ACC112 (cell line): Measurements from ENCODE around the gene ARHGAP4.

Experiments used
- H2AFZ ChIP-seq: fragments of 200-600 bp; sonication (generic); one replicate; pipeline ENCODE4 v1.6.0; 2017; ENCODE audit warnings: antibody characterized with exemption, low read length; ENCODE audit not compliant: unreplicated experiment
- H3K27ac ChIP-seq: fragments of 200-600 bp; sonication (generic); 2 replicates; pipeline ENCODE4 v1.5.1; 2014; ENCODE audit warnings: low read depth, mild to moderate bottlenecking, antibody characterized with exemption, low read length, moderate library complexity
- H3K27me3 ChIP-seq: fragments of 200-600 bp; sonication (generic); 2 replicates; pipeline ENCODE4 v1.6.1; 2014; ENCODE audit warnings: mild to moderate bottlenecking, antibody characterized with exemption, low read length, moderate library complexity, mixed read lengths; ENCODE audit not compliant: insufficient read depth
- H3K36me3 ChIP-seq: fragments of 200-600 bp; sonication (generic); 2 replicates; pipeline ENCODE4 v1.6.1; 2016; ENCODE audit warnings: mild to moderate bottlenecking, antibody characterized with exemption, low read length, moderate library complexity, mixed read lengths; ENCODE audit not compliant: insufficient read depth
- H3K4me1 ChIP-seq: fragments of 200-600 bp; sonication (generic); one replicate; pipeline ENCODE4 v1.6.1; 2016; ENCODE audit warnings: low read length, mixed read lengths; ENCODE audit not compliant: insufficient read depth, unreplicated experiment, control insufficient read depth
- H3K4me3 ChIP-seq: fragments of 200-600 bp; sonication (generic); 2 replicates; pipeline ENCODE4 v1.5.1; 2014; ENCODE audit warnings: mild to moderate bottlenecking, low read depth, low read length
- H3K79me2 ChIP-seq: fragments of 200-600 bp; sonication (generic); one replicate; pipeline ENCODE4 v1.6.0; 2016; ENCODE audit warnings: low read length; ENCODE audit not compliant: control insufficient read depth, unreplicated experiment, insufficient read depth

Gene ARHGAP4

DNA sequence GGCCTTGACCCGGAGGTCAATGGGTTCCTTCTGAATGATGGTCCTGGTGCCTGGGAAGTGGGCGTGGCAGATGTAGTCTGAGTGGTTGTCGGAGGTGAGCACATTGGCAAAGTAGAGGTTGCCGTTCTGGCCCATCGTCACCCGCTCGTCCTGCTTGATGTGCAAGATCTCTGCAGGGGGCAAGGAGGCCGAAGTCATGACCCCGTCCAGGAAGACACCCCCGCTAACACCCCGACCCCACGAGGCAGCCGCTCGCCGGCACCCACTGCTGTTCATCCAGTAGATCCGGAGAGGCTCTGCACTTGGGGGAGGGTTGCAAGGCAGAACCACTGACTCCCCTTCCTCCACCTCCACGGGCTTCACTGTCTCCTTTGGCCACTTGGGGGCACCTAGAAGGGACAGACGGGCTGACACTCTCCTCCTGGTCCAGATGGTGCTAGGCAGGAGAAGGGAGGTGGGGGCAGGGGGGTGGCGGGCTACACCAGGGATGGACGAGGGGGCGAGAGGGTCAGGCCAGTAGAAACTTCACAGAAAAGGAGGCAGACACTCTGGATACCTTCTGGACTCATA is 55.2 kb downstream of the ARHGAP4 start:
- Histone ChIP-seq H3K4me1 (no peaks in the 10 kb centered on the region), H3K27me3 (no peaks in the 10 kb centered on the region), H2AFZ (no peak overlapping the region), H3K4me3 (no peak overlapping the region), H3K27ac (no peak overlapping the region), H3K79me2 (no peaks in the 10 kb centered on the region), H3K36me3 (no peaks in the 10 kb centered on the region)

DNA sequence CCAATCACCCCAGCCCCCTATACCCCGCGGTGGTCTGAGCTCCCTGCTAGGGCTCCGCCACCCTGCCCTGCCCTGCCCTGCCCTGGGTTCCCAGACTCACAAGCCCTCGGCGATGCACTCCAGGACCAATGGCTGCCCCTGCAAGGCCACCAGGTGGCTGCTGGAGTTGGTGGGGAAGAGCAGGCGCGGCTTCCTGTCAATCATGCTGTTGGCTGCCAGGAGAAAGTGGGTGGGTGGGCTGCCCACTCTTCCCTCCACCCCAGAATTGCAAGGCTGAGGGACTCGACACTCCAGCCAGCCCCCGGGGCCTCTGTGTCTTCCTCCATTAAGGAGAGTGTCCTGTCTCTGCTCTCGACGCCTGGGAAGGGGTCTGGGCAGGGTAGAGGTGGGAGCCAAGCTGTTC is 55.8 kb downstream of the ARHGAP4 start:
- no peaks in the 10 kb centered on the region for H3K79me2 ChIP-seq
- no peak overlapping the region for H3K27ac ChIP-seq
- H2AFZ ChIP-seq = no peak overlapping the region
- H3K27me3 ChIP-seq = no peaks in the 10 kb centered on the region
- no peak overlapping the region for H3K4me3 ChIP-seq
- H3K4me1 ChIP-seq = no peaks in the 10 kb centered on the region
- H3K36me3 ChIP-seq = no peaks in the 10 kb centered on the region

DNA sequence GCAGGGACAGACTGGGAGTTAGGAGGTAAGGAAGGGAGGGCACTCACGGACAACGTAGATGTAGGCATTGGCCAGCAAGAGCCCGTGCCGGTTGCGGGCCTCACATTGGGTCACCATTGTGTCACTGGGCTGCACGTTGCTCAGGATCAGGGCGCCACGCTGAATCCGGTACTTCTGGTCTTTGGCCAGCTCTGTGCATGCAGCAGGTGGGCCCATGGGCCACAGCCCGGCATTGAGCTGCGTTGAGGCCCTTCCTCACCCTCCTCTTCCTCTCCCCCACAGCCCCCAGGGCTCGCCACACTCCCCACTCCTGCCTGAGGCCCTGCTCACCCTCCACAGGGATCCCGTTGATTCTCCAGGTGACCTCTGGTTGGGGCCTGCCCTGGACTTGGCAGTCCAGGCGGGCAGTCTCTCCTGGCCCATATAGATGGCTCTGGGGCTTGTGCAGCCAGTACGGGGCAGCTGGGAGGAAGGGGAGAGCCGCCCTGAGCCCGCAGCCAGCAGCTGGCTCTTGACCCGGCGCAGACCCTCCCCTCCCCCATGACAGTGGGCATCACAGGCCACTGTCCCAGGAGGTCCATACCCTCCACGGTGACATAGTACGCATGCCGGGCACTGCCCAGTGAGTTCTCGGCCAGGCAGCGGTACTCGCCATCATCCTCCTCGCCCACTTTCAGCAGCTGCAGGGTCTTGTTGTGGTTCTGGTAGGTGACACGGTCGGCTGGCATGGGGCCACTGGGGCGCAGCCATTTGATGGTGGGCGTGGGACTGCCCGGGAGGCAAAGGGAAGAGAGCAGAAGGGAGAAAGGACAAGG is 56.4 kb downstream of the ARHGAP4 start:
- Histone ChIP-seq H3K27ac (no peak overlapping the region), H3K27me3 (no peaks in the 10 kb centered on the region), H3K36me3 (no peaks in the 10 kb centered on the region), H3K4me3 (no peak overlapping the region), H2AFZ (no peak overlapping the region), H3K79me2 (no peaks in the 10 kb centered on the region), H3K4me1 (no peaks in the 10 kb centered on the region)

DNA sequence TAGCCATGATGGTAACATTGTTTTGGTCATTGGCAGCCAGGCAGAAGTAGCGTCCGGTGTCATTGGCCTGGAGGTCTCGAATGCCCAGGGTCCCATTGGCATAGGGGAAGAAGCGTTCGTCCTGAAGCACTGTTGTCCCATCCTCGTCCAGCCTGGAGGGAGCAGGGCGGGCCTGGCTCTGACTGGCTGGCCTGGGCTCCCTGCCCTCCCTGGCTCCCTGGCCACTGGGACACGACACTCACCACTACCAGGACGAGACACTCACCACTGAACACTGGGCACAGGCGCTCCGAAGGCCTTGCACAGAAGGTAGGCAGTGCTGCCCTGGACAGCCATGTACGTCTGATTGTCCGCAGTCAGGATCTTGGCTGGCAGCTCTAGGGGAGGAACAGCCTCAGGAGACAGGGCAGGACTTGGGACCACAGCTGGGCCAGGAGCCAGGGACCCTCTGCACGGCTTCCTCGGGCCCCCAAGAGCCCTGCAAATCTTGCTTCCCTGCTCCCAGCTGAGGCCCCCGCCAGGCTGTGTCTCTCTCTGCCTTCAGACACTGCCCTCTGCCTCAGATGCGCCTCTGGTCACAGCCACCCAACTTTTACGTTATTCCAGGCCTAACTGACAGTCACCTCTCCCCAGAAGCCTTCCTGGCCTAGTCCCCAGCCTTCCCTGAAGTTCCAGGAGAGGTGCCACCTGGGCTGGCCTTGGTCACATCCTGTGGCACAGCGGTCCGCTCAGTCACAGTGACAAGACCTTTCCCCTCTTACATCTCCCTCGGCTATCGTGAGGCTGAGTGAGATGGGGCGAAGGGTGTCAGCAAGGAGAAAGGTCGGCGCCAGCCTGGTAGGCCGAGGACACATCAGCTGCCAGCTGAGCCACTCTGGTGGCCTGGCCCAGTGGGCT is 57.2 kb downstream of the ARHGAP4 start:
- H2AFZ ChIP-seq = no peak overlapping the region
- H3K27me3 ChIP-seq = no peaks in the 10 kb centered on the region
- H3K4me1 ChIP-seq = no peaks in the 10 kb centered on the region
- H3K27ac ChIP-seq = no peak overlapping the region
- no peaks in the 10 kb centered on the region for H3K79me2 ChIP-seq
- no peak overlapping the region for H3K4me3 ChIP-seq
- no peaks in the 10 kb centered on the region for H3K36me3 ChIP-seq

DNA sequence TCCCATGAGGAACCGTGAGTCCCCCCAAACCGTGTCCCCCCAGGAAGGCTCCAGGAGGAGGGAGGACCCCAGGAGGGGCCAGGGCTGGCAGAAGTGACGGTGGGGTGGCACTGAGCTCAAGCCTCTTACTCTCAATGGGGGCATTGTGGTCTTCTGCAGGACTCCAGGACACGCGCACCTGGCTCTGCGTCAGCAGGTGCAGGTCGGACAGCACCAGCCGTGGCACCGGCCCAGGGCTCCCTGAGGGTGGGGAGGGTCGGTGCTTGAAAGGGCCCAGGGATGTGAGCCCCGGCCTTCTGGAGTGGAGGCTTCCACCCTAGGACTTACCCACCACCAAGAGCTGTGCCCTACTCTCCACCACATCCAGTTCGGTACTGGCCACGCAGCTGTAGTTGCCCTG is 58.4 kb downstream of the ARHGAP4 start:
- Histone ChIP-seq H3K4me3 (no peak overlapping the region), H2AFZ (no peak overlapping the region), H3K4me1 (no peaks in the 10 kb centered on the region), H3K36me3 (no peaks in the 10 kb centered on the region), H3K27ac (no peak overlapping the region), H3K79me2 (no peaks in the 10 kb centered on the region), H3K27me3 (no peaks in the 10 kb centered on the region)

DNA sequence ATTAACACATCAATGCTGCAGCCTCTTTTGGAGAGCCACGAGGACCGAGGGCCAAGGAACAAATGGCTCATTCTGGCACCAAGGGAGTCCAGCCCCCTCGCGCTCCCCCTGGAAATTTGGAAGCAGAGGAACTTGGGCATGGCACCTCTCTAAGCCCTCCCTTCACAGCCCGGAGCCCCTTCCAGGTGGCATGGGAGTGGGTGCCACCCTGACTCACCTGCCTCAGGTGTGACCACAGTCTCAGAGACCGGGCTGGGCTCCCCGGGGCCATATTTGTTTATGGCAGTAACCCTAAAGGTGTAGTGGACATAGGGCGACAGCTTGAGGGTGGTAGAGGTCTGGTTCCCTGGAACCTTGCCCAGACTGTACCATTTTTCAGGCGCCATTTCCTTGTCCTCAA is 58.9 kb downstream of the ARHGAP4 start:
- H2AFZ ChIP-seq = no peak overlapping the region
- no peaks in the 10 kb centered on the region for H3K27me3 ChIP-seq
- no peaks in the 10 kb centered on the region for H3K79me2 ChIP-seq
- H3K4me1 ChIP-seq = no peaks in the 10 kb centered on the region
- H3K4me3 ChIP-seq = no peak overlapping the region
- H3K36me3 ChIP-seq = no peaks in the 10 kb centered on the region
- no peak overlapping the region for H3K27ac ChIP-seq

DNA sequence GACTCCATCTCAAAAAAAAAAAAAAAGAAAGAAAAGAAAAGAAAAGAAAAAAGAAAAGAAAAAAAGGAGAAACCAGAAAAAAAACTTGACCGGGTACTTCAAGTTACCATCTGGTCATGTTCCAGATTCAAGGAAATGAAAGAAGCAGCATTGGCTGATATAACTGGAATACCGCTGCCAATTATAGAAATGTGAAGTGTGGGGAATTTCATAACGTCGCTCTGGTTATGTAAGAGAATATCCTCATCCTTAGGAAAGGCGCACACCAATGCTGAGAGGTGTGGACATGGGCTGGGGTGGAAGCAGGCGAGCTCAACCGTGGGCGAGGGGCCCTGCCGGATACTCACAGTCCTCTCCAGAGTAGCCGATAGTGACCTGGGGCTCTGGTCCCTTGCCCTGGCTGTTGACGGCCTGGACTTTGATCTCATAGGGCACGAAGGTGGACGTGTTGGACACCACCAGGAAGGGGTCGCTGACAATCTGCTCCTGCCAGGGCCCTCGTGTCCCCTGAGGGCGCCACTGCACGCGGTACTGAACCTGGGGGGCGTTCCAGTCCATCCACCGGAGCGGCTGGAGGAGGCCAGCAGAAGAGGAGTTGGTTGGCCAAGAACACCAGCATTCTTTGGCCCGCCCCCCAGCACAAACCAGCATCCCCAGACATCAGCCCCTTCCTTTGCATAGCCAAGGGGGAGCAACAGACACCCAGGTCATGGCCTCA is 59.6 kb downstream of the ARHGAP4 start:
- H3K36me3 ChIP-seq = no peaks in the 10 kb centered on the region
- H3K27me3 ChIP-seq = no peaks in the 10 kb centered on the region
- no peak overlapping the region for H3K4me3 ChIP-seq

DNA sequence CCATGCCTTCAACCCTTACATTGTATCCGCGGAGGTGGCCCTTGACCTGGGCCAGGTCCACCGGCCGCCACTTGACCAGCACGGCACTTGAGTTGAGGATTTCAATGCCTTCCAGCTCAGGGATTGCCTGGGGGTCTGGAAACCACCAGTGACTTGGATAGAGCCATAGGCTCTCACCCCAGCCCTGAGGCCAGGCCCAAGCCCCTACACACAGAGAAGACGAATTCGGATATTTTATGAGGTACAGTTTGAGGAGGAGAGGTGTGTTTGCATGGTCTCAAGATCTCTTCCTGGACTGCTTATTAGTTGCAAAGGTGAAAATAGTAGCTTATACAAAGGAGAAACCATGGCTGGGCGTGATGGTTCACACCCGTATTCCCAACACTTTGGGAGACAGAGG is 60.4 kb downstream of the ARHGAP4 start:
- Histone ChIP-seq H3K4me1 (no peaks in the 10 kb centered on the region), H3K27me3 (no peaks in the 10 kb centered on the region), H2AFZ (no peak overlapping the region), H3K27ac (no peak overlapping the region), H3K4me3 (no peak overlapping the region), H3K79me2 (no peaks in the 10 kb centered on the region), H3K36me3 (no peaks in the 10 kb centered on the region)

More for the DNA sequence above, 59.6 kb downstream of the ARHGAP4 start:
- Histone ChIP-seq H3K4me1 (no peaks in the 10 kb centered on the region), H3K79me2 (no peaks in the 10 kb centered on the region), H3K27ac (no peak overlapping the region), H2AFZ (no peak overlapping the region)

DNA sequence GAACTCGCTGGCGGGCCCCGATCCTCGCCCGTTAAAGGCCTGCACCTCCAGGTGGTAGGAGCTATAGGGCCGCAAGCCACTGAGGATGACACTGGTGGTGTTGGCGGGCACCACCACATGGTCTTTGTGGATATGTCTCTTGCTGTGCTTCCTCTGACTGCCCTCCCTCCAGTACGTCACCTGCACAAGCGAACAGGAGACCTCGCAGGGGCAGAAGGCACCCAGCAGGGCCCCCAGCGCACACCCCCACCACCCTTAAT is 60.8 kb downstream of the ARHGAP4 start:
- H2AFZ ChIP-seq = no peak overlapping the region
- H3K4me3 ChIP-seq = no peak overlapping the region
- H3K27ac ChIP-seq = no peak overlapping the region
- no peaks in the 10 kb centered on the region for H3K4me1 ChIP-seq
- H3K79me2 ChIP-seq = no peaks in the 10 kb centered on the region
- no peaks in the 10 kb centered on the region for H3K27me3 ChIP-seq
- no peaks in the 10 kb centered on the region for H3K36me3 ChIP-seq

DNA sequence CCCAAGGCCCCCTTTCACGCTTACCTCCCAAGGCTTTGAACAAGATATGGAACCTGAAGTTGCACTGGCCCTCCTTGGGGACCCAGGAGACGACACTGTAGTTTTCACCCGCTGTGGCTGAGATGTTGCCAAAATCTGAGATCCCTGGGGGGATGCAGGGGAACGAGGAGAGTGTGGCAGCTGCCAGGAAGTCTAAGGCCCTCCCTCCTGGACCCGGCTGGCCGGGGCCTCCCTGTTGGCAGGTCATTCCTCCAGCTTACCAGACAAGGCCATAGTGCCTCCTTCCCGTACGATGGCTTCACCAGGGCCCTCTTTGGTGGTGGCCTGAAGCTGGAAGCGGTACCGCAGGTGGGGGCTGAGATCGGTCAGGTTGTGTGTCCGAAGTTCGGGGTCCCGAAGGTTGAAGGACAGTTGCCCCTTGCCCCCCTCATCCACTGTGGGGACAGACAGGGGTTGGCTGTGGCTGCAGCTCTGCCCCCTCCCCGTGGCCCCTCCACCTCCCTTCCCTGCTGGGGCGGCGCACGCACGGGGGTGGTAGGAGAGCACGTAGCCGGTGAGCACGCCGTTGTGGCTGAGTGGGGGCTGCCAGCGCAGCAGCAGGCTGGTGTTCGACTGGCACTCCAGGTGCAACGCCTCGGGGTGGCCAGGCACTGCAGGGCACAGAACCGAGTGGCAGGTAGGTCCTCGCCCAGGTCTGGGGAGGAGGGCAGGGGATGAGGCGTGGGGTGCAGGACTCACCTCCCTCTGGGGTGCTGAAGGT is 61.3 kb downstream of the ARHGAP4 start:
- no peaks in the 10 kb centered on the region for H3K36me3 ChIP-seq

More for the DNA sequence above, 61.3 kb downstream of the ARHGAP4 start:
- H3K27ac ChIP-seq = no peak overlapping the region
- no peaks in the 10 kb centered on the region for H3K79me2 ChIP-seq
- no peaks in the 10 kb centered on the region for H3K4me1 ChIP-seq
- no peak overlapping the region for H2AFZ ChIP-seq
- peaks cover 2% of the 10 kb centered on the region; the same call in 1 of the 2 replicates for H3K27me3 ChIP-seq
- H3K4me3 ChIP-seq = no peak overlapping the region
